PFSK-1 (cell line): ENCODE data around the gene CDAN1.

Source experiments
- POLR2AphosphoS5 ChIP-seq: IDR thresholded peaks from 2 replicates; pipeline ENCODE4 v1.6.1; 2012; ENCODE audit warnings: low read depth, mild to moderate bottlenecking, control low read depth, low read length, moderate library complexity
- SIN3A ChIP-seq: IDR thresholded peaks from 2 replicates; pipeline ENCODE4 v1.6.1; 2012; ENCODE audit warnings: mild to moderate bottlenecking, low read length, moderate library complexity, borderline replicate concordance; ENCODE audit not compliant: insufficient read depth
- TAF1 ChIP-seq: IDR thresholded peaks from 2 replicates; pipeline ENCODE4 v1.6.1; 2012; ENCODE audit warnings: low read length, control low read depth, borderline replicate concordance; ENCODE audit not compliant: insufficient read depth
- TF ChIP-seq, protein P1 (sequence below), 2 experiments: IDR thresholded peaks; 2 replicates each; pipeline versions ENCODE4 v1.6.1 to v1.8.0; 2011 to 2012; ENCODE audit warnings: low read depth in 2 of 2, low read length in 2 of 2, control low read depth in 1 of 2, inconsistent platforms in 1 of 2, mild to moderate bottlenecking in 1 of 2, moderate library complexity in 1 of 2; ENCODE audit not compliant: insufficient read depth in 1 of 2

DNA sequence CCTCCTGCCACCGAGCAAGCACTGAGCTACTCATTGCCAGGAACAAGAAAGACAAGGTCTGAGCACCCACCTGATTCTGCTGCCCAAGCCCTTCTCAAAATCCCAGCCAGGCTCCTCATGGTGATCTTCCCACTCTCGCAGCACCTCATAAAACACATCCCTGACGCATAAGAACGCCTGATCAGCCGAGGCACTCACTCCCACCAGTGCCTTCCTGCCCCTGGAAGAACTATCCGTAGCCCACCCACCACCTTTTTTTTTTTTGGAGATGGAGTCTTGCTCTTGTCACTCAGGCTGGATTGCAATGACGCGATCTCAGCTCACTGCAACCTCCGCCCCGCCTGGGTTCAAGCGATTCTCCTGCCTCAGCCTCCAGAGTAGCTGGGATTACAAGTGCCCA is 3.9 kb downstream of the CDAN1 start:
- TF ChIP-seq TAF1 (no peak), POLR2AphosphoS5 (no peak), SIN3A (no peak)
- TF ChIP-seq, protein P1, sequence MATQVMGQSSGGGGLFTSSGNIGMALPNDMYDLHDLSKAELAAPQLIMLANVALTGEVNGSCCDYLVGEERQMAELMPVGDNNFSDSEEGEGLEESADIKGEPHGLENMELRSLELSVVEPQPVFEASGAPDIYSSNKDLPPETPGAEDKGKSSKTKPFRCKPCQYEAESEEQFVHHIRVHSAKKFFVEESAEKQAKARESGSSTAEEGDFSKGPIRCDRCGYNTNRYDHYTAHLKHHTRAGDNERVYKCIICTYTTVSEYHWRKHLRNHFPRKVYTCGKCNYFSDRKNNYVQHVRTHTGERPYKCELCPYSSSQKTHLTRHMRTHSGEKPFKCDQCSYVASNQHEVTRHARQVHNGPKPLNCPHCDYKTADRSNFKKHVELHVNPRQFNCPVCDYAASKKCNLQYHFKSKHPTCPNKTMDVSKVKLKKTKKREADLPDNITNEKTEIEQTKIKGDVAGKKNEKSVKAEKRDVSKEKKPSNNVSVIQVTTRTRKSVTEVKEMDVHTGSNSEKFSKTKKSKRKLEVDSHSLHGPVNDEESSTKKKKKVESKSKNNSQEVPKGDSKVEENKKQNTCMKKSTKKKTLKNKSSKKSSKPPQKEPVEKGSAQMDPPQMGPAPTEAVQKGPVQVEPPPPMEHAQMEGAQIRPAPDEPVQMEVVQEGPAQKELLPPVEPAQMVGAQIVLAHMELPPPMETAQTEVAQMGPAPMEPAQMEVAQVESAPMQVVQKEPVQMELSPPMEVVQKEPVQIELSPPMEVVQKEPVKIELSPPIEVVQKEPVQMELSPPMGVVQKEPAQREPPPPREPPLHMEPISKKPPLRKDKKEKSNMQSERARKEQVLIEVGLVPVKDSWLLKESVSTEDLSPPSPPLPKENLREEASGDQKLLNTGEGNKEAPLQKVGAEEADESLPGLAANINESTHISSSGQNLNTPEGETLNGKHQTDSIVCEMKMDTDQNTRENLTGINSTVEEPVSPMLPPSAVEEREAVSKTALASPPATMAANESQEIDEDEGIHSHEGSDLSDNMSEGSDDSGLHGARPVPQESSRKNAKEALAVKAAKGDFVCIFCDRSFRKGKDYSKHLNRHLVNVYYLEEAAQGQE (IDR thresholded peaks at IDR 0.05; ENCODE audit: insufficient read depth in 1 of 2, low read depth in 2 of 2, low read length in 2 of 2), result no peak
